K562 (cell line): ENCODE results near the gene NACC1. TPM values are rescaled to one million over a fixed set of nuclear protein-coding genes. Genes with fewer than 3 reads are reported as not detected.
A peak's percentile ranks its signal among the peaks of the same experiment; 100 is the strongest.

Source experiments
- polyA plus RNA-seq, 8 experiments: library from polyadenylated mRNA; depleted of rRNA in 4 of 8; stranded (reverse) in 5 of 8; unstranded in 3 of 8; fragments of >200 nt; fragmentation: Nextera tagmentation in 2 of 8; fragmentation: Illumina TruSeq in 1 of 8; extraction: Ambion mirVana in 2 of 8; extraction: Trizol in 1 of 8; gene quantifications; 2 replicates each; pipeline versions ENCODE4 v1.2.1 to v1.2.3, GENCODE V29; 2011 to 2014; ENCODE audit warnings: inconsistent platforms in 1 of 8, missing spikeins in 1 of 8
- total RNA-seq, 7 experiments: library from RNA; depleted of rRNA in 6 of 7; stranded (reverse); fragments of >200 nt in 6 of 7; fragmentation: Illumina TruSeq in 2 of 7; extraction: Trizol in 2 of 7; gene quantifications; 2 replicates each; pipeline versions ENCODE4 v1.2.1 to v1.2.3, GENCODE V29; 2011 to 2021; ENCODE audit warnings: low replicate concordance in 1 of 7
- TF ChIP-seq, protein P1 (sequence below): sonication (generic); formaldehyde crosslinking; IDR thresholded peaks from 2 replicates; pipeline ENCODE4 v1.8.0; 2022; ENCODE audit warnings: mild to moderate bottlenecking, missing genetic modification reagents
- TF ChIP-seq, protein P2 (sequence below): sonication (generic); formaldehyde crosslinking; IDR thresholded peaks from 2 replicates; pipeline ENCODE4 v1.8.0; 2022; ENCODE audit warnings: mild to moderate bottlenecking, missing genetic modification reagents, borderline replicate concordance
- TF ChIP-seq, protein P3 (sequence below): fragments of 250-450 bp; sonication (Bioruptor Pico); IDR thresholded peaks from 2 replicates; pipeline ENCODE4 v1.9.0; 2021; ENCODE audit warnings: mild to moderate bottlenecking, inconsistent platforms

NACC1 gene
- total and polyA plus RNA-seq, 9 of the 15 experiments (the other 6 are each of a cell fraction or from before 2014, with no cell fraction given), result 0.04 to 96.6 (median 25.8) TPM

DNA sequence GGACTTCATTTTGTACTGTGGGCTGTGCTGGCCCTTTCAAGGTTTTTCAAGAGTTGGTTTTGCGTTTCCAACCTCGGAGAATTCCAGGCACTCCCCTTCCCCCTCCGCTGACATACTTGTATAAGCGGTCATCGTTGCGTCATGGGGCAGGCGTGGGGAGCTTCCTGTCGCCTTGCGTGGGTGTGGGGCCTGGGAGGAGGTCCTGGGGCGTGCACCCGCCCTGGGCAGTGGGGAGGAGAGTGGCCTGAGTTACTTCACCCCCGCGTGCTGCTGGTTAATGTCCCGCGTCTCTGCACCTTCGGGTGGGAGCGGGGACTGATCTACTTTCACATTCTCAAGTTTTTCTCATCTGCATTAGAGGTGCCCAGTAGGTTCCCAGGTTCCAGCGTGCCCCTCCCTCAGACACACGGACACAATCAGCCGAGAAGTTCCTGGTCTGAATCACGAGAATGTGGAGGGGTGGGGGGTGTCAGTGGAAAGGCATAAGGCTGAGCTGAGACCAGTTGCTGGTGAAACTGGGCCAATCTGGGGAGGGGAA lies 36.2 kb downstream of the NACC1 start (continued):
- TF ChIP-seq, protein P1, sequence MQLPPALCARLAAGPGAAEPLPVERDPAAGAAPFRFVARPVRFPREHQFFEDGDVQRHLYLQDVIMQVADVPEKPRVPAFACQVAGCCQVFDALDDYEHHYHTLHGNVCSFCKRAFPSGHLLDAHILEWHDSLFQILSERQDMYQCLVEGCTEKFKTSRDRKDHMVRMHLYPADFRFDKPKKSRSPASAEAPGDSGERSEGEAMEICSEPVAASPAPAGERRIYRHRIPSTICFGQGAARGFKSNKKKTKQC (CRISPR knock-in tag), result no peak
- TF ChIP-seq, protein P2, sequence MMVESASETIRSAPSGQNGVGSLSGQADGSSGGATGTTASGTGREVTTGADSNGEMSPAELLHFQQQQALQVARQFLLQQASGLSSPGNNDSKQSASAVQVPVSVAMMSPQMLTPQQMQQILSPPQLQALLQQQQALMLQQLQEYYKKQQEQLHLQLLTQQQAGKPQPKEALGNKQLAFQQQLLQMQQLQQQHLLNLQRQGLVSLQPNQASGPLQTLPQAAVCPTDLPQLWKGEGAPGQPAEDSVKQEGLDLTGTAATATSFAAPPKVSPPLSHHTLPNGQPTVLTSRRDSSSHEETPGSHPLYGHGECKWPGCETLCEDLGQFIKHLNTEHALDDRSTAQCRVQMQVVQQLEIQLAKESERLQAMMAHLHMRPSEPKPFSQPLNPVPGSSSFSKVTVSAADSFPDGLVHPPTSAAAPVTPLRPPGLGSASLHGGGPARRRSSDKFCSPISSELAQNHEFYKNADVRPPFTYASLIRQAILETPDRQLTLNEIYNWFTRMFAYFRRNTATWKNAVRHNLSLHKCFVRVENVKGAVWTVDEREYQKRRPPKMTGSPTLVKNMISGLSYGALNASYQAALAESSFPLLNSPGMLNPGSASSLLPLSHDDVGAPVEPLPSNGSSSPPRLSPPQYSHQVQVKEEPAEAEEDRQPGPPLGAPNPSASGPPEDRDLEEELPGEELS, result 0 out of 2 replicates have a peak, but pooled peaks have one; percentile 49
- TF ChIP-seq, protein P3, sequence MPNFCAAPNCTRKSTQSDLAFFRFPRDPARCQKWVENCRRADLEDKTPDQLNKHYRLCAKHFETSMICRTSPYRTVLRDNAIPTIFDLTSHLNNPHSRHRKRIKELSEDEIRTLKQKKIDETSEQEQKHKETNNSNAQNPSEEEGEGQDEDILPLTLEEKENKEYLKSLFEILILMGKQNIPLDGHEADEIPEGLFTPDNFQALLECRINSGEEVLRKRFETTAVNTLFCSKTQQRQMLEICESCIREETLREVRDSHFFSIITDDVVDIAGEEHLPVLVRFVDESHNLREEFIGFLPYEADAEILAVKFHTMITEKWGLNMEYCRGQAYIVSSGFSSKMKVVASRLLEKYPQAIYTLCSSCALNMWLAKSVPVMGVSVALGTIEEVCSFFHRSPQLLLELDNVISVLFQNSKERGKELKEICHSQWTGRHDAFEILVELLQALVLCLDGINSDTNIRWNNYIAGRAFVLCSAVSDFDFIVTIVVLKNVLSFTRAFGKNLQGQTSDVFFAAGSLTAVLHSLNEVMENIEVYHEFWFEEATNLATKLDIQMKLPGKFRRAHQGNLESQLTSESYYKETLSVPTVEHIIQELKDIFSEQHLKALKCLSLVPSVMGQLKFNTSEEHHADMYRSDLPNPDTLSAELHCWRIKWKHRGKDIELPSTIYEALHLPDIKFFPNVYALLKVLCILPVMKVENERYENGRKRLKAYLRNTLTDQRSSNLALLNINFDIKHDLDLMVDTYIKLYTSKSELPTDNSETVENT (CRISPR knock-in tag), result no peak
